ENCODE results near the gene LENG1.
A peak's percentile ranks its signal among the peaks of the same experiment; 100 is the strongest.

LENG1 gene

DNA sequence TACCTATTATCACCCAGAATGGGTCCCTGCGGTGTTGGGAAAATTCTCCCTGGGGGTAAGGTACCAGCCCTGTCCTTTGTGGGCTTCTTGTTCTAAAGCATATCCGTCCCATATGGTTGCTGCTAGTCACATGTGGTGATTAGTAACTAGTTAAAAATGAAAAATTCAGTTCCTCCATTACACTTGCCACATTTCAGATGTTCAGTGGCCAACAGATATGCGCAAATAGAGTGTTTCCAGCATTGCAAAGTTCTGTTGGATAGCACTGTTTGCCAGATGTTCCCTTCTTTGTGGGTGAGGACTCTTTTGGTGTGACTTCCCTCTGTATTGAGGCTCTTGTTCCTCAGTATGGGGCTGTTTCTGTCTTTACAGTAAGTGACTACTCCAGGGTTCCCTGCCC, 18.2 kb downstream of the LENG1 start:
- DNase-seq (ENCODE audit: low read depth, low spot score) = no peak

DNA sequence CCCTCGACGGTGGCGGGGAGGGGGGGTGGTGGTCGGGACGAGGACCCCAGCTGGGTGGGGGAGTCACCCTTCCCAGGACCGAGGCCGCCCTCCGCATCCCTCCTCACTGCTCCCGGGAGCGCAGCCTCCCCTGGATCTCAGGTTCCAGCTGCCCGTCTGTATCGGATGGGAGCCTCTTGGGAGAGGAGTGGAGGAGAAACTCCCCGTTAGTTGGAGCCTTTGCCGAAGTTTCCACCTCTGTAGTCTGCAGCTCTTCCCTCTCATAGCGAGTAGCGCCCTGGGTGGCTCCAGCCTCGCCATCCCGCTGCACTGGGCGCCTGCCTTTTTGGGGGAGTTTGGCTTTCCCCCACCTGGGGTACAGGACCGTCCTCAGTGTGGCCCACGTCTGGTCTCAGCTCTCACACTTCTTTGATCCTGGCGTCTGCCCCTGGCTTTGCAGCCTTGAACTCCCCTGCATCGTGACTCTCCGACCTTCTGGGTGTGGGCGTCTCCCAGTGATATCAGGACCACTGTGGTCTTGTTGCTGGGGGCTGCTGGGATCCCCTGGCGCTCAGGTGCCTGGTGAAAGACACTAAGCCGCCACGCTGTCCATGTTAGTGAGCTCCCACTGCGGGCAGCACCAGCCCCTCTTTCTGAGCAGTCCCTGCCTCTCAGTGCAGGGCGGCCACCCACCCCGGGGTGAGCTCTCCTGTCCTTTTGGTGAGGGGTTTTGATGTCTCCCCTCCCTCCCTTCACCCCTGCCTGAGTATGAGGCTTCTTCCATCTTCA, 20.8 kb downstream of the LENG1 start:
- DNase-seq (ENCODE audit: low read depth, low spot score) = no peak

DNA sequence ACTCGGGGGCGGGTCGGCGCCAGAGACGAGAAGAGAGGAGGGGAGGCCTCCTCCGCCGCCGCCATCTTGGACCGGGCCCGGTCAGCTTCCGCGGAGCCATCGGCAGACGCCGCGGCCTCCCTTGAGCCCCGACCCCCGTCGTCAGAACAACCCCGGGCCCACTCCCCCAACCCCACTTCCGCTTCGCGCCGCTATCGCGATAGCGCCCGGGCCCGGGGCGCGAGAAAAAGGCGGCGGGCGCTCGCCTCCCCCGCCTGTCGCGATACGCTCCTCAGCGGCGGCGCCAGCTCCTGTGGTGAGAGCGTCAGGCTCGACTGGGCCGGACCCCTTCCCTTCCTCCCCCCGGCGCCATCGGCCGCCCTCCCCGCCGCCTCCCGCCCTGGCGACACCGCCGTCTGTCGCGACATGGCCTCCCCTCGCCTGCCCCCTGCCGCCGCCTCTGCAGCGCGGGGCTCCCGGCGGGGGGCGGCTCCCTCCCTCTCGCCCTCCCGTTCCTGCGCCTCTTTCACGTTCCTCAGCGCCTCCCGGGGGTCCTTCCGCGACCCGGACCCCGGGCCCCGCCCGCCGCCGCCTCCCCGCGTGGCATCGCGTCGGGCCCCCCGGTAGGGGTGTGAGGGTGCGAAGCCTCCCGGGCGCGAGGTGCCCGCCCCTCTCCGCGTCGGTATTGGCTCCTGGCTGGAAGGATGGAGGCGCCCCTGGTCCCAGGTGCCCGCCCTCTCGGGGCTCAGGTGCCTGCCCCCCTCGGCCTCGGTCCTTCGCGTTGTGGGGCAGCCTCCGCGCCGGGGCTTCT, 21.6 kb downstream of the LENG1 start, which contains the start of gene CNOT3:
Gene CNOT3 (plus strand): TSS at position 64 of the 790 bp plus-strand sequence. CDS start 5,217 bp downstream, outside the sequence.
- DNase-seq (ENCODE audit: low read depth, low spot score) = no peak

DNA sequence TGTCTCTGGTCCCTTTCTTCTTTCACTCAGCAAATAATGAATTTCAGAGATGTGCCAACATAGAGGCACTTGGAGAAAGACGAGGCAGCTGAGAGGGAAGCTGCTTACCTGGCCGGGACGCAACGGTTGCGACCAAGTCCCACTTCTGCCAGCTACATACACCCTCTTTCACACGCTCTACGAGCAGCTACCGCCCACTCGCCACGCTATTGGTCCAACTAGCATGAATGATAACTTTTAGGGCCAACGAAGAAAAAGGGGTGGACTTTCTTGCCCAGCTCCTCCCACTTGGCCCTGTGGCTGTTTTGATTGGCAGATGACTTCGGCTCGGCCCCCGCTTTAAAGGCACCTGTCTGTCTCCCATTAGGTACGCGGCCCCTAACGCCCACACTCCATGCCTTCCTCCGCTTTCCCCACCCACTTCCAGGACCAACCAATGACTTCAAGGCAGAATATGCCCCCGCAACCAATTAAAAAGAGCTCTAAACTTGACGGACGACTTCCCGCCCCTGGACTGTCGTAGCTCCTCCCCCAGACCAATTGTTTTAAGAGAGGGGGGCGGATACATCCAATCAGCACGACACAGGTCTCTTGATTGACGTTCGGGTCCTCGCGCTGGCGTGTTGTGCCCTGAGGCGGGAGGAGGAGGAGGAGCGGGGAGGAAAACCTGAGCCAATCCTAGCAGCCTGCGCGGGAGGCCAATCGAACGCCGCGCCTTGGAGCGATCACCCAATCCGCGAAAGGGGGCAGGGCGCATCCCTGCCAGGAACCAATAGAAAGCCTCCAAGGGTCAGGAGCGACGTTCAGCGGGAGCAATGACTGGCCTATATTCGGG, 22.4 kb downstream of the LENG1 start:
- peak; percentile 99 for DNase-seq (ENCODE audit: low read depth, low spot score)

DNA sequence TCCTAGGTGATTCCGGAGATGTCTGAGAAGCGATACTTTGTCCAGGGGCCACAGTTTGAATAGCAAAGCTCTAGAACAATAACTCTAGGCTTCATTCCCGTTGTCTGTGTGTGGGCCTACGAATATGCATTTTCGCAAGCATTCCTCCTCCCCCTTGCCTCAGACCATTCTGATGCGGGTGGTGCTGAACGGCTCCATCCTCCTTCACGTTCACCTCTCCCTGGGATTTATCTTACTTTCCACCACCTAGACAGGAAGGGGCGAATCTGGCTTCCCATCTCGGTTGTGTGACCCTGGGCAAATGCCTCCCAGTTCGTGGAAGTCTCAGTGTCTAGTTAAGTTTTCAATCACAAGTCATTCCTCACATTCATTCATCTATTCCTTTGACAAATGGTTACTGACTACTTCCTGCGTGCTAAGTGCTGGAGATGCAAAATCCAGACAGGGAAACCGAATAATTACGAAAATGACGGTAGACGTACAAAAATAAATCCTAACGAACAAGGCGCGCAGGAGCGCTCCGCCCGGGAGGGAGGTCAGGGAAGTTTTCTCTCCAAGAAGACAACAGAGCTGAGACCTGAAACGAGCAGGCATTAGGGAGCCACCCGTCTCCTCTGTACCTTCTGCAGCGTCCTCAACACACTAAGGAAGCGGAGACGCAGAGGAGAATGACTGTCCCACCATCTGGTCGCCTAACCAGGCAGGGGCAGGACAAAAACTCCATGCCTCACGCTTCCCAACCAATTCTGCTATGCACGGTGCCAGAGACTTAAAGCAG, 23.2 kb downstream of the LENG1 start:
- DNase-seq (ENCODE audit: low read depth, low spot score) = no peak

DNA sequence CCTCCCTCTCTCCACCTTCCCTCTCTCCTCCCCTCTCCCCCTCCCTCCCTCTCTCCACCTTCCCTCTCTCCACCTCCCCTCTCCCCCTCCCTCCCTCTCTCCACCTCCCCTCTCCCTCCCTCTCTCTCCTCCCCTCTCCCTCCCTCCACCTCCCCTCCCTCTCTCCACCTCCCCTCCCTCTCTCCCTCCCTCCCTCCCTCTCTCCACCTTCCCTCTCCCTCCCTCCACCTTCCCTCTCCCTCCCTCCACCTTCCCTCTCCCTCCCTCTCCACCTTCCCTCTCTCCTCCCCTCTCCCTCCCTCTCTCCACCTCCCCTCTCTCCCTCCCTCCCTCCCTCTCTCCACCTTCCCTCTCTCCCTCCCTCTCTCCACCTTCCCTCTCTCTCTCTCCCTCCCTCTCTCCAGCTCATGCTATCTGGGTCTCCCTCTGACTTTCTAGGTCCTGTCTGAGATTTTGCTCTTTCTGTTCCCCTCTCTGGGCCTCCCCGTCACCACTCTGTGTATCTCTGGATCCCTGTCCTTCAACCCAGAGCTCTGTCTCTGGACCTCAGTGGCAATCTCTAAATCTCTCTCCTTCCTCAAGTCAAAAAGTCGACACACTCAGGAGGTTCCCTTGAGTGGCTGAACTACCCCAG, 25.4 kb downstream of the LENG1 start:
- DNase-seq (ENCODE audit: low read depth, low spot score) = no peak

DNA sequence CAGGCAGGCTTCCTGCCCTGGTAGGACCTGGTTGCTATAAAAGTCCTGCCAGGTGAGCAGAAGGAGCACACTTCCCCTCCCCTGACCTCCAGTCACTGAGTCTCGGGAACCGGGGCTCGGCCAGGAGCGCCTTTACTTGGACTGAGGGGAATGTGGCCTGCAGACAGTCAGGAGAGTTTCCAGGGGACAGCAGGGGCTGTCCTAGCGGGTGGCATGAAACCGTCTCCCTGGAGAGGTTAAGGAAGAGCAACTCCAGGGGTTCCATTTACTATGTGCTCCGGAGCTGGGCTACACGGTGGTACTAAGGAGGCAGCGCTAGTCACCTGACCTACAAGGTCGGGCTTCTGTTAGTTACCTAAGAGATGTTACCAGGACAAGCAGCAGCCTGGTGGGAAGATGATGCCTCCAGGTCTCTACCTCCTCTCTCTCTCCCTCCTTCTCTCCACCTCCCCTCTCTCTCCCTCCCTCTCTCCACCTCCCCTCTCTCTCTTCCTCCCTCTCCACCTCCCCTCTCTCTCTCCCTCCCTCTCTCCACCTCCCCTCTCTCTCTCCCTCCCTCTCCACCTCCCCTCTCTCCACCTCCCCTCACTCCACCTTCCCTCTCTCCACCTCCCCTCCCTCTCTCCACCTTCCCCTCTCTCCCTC, 26.1 kb downstream of the LENG1 start:
- DNase-seq (ENCODE audit: low read depth, low spot score) = no peak

DNA sequence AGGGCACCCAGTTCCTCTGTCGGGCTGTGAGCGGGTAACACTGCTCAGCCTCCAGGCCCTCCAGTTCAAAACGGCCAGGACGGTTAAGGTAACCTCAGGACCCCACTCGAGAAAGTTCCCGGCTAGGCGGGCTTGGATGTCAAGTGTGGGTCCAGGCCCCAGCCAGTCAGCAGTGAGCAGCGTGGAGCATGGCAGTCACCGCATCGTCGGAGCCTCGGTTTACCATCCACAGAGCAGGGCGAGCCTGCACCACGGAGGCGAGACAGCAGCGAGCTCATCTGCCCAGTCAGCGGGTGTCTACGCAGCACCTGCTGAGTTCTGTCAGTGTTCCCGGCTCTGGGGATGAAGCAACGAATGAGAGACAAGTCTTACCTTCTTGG, 29.9 kb downstream of the LENG1 start:
- DNase-seq (ENCODE audit: low read depth, low spot score) = no peak

DNA sequence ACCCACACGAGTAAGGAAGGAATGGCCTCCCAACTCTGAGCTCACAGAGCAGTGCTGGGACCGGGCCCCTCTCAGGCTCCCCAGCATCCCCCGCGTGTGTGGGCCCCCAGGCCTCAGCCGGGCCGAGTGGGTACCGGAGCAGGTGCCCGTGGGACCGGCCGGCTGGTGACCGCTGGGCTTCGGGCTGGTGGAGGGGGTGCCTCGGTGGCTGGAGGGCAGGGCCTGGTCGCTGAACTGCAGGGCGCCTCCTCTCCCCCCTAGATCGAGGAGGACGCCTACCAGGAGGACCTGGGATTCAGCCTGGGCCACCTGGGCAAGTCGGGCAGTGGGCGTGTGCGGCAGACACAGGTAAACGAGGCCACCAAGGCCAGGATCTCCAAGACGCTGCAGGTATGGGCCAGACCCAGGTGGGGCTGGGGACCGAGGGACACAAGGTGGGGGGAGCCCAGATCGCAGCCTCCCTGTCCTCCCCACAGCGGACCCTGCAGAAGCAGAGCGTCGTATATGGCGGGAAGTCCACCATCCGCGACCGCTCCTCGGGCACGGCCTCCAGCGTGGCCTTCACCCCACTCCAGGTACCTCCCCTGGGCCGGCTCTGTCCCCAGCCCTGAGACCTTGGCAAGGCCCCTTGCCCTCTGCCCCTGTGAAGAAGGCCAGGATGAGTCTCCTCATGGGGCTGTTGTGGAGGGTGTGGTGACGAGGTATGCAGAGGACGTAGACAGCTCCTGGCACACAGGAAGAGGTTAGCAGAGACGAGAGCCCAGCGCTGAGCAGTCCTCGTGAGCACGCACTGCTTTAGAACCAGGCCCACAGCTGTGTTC, 30.5 kb downstream of the LENG1 start:
- no peak for DNase-seq (ENCODE audit: low read depth, low spot score)

DNA sequence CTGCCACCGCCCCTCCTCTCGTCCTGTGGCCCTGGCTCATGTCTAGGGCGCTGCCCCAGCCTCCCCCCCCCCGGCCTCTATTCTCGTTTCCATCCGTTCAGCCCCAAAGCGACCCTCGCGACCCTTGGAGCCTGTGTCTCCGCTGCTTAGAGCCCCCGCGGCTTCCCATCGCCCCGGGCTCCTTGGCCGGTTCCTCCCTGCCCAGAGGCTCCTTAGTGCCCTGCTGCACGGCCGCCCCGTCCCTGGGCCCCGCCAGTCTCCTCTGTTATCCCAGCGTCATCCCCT, 31.1 kb downstream of the LENG1 start:
- no peak for DNase-seq (ENCODE audit: low read depth, low spot score)

DNA sequence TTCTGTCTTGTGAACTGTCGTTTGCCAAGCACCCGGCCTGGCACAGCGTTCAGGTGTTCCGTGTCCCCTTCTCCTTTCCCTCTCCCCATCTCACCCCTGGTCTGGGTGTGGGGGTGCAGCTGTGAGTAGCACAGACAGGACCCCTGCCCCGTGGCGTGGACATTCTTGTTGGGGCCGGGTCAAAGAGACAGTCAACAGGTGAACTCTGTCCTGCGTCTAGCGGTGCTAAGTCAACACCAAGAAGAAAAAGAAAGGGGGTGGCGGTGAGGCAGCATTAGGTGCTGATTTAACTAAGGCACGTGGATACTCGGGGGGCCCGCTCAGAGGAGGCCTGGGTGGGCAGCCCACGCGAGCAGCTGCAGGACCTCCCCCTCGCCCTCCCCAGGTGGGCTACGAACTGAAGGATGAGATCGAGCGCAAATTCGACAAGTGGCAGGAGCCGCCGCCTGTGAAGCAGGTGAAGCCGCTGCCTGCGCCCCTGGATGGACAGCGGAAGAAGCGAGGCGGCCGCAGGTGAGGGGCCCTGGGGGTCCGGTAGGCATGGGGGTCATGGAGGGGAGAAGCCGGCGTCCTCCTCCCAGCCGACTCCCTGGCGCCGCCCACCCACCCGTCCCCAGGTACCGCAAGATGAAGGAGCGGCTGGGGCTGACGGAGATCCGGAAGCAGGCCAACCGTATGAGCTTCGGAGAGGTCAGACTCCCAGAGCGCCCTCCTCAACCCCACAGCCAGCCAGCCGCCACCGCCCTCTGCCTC, 31.7 kb downstream of the LENG1 start:
- DNase-seq (ENCODE audit: low read depth, low spot score) = no peak

DNA sequence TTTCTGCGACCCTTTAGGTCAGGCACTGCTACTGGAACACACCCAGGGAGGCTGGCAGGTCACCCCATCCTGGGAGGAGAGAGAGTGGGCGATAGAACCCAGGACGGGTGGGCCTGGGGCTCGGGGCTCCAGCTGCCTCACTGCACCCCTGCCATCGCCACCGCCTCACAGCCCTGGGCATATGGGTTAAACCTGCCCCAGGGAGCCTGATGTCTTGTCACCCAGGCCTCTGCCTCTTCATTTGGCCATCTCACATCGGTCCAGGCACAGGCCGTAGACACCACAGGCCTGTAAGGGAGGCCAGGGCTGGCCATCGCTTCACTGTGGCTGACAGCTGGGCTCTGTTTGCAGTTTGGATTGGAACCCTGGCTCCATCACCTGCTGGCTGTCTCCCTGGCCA, 33.8 kb downstream of the LENG1 start:
- DNase-seq (ENCODE audit: low read depth, low spot score) = no peak

DNA sequence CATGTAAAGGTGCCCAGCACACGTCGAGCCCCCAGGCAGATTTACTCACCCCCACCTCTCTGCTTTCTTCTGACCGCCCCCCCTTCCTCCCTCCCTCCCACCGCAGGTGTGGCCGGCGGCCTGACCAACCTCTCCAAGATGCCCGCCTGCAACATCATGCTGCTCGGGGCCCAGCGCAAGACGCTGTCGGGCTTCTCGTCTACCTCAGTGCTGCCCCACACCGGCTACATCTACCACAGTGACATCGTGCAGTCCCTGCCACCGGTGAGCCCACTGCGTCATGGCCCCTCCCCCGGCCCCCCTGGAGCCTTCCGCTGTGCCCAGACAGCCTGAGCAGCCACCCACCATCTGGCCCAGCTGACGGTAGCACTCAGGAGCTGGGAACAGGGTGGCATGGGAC, 35.1 kb downstream of the LENG1 start:
- DNase-seq (ENCODE audit: low read depth, low spot score) = no peak

DNA sequence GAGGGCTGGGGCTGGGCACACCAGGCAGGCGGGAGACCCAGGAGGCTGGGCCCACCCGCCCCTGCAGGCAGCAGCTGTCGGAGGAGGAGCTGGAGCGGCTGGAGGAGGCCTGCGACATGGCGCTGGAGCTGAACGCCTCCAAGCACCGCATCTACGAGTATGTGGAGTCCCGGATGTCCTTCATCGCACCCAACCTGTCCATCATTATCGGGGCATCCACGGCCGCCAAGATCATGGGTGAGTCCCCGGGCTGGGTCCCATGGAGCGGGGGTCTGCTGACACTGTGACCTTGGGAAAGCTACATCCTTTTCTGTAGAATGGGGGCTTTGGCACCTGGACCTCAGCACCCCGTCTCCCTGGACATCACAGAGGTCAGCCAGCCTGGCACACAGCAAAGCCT, 35.8 kb downstream of the LENG1 start:
- no peak for DNase-seq (ENCODE audit: low read depth, low spot score)

DNA sequence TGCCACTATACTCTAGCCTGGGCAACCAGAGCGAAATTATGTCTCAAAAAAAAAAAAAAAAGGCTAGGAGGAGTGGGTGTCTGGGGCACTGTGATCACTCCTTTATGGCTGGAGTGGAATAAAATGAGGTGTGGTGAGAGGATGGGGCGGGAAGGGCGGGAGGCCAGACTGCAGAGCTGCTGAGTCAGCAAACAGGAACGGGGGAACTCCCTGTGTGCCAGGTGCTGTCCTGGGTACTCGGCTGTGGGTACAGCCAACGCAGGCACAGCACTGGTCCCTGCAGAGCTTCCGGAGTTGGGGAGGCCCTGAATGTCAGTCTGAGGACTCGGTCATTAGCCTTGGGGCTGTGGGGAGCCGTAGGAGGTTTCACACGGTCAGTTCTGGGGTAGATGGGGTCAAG, 38.3 kb downstream of the LENG1 start:
- no peak for DNase-seq (ENCODE audit: low read depth, low spot score)

DNA sequence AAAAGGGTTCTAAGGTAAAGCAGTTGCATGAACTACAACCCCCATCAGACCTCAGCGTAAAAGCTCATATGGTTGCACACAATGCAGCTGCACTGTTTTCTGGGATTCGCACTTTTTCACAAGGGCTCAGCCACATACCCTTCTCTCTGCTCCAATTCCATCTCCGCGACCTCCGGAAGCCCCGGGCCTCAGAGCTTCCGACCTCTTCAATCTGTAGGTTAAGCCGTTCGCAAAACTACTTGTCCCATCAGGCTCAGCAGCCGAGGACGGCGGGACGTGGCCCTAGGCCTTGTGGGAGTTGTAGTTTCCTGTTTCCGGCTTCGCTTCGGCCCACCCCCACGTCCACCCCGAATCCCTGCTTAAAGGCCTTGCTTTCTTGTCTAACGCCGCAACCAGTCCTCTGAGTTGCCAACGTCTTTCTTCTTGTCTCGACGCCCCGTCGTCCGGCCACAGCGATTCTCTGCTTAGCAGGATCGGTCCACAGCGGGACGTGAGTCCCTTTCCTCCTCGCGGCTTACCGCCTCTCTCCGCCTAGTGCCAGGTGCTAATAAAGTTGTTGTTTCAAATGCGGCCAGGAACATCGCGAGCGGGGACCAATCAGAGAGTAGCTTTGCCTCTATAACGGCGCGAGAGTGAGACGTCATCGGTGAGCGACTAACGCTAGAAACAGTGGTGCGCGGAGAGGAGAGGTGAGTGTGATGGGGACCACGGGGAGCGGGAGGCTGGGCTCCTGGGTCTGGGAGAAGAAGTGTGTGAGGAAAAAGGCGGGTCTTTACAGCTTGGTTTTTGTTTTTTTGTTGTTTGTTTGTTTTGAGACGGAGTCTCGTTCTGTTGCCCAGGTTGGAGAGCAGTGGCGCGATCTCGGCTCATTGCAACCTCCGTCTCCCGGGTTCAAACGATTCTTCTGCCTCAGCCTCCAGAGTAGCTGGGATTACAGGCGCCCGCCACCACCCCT, 44.1 kb downstream of the LENG1 start, which contains the start of the genes PRPF31 and TFPT:
Gene PRPF31 (plus strand): TSS at position 646 of the 955 bp plus-strand sequence. CDS start 2,525 bp downstream, outside the sequence.
Gene TFPT (minus strand): TSS at position 549 of the 955 bp plus-strand sequence. CDS start 388 bp downstream, at position 161.
- peak; percentile 98 for DNase-seq (ENCODE audit: low read depth, low spot score)

DNA sequence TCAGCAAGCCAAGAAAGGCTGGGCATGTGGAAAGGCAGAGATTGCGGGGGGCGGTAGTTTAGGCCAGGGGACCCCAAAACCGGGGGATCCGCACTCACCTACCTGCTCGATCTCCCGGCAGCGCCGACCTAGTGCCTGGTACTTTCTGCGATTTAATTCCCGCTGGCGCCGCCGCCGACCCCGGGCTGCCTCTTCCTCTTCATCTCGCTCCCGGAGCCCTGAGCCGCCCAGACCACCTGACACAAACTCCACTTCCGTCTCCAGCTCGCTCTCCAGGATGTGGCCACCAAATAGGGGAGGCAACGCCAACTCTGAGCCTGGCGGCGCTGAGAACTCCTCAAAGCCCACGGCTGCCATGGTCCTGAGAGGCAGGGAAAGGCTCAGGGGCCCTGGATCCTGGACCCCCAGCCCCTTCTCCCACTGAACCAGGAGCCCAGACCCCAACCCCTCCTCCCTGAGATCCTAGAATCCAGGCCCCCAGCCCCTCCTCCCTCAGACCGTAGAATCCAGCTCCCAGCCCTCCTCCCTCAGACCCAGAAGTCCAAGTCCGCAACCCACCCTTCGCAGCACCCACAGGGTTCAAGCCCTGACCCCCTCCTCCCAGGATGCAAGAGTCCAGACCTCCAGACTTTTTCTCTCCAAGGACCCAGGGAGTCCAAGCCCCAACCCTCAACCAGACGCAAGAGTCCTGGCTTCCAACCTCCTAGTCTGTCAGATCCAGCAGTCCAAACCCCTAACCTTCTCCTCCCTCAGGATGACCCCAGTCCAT, 45.0 kb downstream of the LENG1 start:
- DNase-seq (ENCODE audit: low read depth, low spot score) = no peak
